GM19025 (cell line): ENCODE measurements around the gene IGF2BP2.
"Not testable (repeated sequence)": the region's sequence is repeated elsewhere in the genome, so short reads cannot be mapped to it uniquely, and the experiment has no call there.

Experiments
- ATAC-seq: cut with Tn5 transposase; IDR thresholded peaks from one replicate; pipeline ENCODE4 v1.9.1; 2021; ENCODE audit warnings: mild to moderate bottlenecking, low read depth, moderate library complexity; ENCODE audit not compliant: unreplicated experiment

Gene IGF2BP2

DNA sequence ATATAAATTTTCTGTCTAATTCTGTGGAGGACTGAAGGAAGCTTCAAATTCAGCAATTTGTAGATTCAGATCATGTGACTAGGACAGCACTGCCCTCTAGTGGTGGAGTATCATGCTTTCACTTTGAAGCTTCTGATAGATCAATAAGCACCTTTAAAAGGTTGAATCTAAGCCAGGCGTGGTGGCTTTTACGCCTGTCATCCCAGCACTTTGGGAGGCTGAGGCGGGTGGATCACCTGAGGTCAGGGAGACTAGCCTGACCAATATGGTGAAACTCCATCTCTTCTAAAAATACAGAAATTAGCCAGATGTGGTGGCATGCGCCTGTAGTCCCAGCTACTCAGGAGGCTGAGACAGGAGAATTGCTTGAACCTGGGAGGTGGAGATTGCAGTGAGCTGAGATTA, 56.3 kb downstream of the IGF2BP2 start:
- not testable (repeated sequence) for ATAC-seq

DNA sequence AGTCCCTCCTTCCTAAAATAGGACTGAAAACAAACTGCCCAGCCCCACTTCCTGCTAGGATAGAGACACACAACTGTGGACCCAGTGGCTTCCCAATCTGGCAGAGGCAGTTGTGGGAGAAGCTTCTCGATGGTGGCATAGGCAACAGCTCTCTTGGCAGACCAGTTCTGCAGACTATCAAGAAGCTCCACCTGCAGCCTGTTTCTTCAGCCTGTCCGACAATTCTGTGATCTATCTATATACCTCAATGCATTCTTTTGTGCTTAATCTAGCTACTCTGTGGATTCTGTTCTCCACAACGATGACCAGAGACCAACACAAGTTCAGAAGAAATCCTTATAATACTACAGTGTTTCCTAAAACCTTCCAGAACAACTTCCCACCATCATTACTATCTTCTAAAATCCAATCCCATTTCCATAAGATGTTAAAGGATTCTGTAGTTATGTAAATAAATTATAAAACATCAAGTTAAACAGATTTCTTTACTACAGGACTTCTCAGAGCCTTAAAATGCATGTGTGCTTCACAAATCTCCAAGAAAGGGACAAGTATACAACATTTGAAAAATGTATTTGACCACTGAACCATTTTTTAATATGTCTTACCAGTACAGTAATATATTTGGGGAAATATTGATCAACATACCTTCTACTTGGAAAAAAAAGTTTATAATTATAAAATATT, 57.7 kb downstream of the IGF2BP2 start:
- no peak for ATAC-seq

DNA sequence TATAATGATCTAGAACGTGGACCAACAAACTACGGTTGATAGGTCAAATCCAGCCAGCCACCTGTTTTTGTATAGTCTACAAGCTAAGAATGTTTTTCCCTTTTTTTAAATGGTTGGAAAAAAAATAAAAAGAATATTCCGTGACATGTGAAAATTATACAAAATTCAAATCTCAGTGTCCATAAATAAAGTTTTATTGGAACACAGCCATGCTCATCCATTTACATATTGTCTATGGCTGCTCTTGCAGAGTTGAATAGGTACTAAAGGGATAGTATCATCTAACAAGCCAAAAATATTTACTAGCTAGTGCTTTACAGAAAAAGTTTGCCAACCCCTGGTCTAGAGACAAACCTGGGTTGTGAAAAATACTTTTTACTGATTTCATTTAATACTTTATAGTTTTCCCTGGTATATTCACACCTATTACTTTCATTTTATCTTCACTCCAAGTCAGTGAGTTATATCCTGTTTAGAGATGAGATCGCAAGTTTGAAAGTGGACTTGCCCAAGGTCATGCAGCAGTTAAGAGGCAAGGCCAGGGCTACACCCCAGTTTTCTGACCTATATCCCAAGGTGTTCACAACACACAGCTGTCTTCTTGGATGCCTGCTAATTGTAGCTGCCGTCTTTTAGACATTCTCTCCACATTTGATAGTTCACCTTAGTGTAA, 58.4 kb downstream of the IGF2BP2 start:
- no peak for ATAC-seq

DNA sequence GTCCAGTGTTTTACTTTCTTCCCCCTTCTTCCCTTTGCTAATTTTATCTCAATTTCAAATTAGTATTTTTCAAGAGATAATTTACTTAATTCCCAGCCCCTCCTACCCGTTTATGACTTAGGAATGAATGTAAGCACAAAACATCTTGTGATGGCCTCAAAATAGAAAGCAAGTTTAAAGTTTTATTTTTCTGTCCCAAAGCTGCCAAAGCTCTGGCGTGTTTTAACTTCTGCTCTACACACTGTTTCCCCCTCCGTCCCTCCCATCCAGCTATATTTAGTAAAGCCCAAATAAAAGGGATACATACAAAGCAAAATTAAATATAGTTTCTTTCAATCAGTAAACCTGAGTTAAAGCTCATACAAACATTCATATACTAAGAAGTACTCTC, 59.9 kb downstream of the IGF2BP2 start:
- no peak for ATAC-seq

DNA sequence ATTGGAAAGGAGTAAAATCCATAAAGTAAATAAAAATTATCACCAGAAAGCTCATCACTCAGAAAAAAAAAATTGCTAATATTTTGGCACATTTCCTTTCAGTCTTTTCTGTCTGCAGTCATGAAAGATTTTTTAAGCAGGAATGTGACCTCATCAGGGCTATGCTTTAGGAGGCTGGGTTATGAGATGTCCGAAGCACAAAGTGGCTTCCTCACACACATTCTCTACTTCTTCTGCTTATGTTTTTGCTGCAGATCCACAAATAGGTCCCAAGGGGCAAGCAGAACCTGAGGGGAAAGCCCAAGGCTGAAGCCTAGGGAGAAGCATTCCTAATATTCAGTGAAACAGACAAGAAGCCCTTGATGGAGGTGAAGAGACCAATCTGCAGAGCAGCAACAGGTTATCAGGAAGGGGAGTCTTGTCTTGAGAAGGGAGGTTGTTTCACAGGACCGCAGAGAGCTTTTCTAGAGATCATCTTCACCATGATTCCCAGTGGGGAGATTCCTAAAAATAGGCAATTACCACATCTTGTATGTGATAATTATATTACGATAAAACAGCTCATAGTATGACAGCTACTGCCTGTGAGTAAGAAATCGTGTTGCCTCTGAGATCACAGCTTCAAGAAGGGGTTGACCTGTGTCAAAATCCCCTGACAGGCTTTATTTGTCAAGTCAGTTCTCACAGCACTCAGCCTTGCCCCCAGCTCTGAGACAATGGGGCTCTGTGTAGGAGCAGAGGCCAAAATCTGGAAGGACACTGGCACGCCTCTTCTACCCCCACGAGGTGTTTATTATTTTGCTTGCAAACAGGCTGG, 60.5 kb downstream of the IGF2BP2 start:
- no peak for ATAC-seq

DNA sequence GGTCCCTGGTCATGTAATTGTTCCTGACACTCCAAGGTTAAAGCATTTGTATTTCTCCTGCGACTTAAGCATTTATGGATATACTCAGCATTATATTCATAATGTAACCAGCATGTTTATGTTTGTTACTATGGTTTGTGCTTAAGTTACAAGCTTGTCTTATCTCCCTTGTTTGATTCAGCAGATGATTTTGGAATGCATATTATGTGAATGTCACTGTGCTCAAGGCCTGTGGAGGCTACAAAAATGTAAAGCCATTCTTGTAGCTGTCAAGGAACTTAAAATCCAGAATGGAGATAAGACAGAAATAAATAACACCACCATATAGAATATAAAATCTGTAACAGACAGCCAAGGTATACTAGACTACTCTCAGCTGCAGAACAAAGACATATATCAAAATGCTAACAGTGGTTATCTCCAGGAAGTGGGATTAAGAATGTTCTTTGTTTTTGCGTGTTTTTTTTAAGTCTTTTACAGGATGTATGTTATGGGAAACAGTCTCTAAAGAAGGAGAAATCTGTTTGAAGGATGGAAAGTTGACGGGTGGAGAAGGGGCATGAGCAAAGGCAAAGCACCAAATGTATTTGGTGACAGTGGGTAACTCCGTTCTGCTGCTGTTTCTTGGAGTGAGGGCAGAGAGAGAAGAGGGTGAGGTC, 61.4 kb downstream of the IGF2BP2 start:
- ATAC-seq: no peak

DNA sequence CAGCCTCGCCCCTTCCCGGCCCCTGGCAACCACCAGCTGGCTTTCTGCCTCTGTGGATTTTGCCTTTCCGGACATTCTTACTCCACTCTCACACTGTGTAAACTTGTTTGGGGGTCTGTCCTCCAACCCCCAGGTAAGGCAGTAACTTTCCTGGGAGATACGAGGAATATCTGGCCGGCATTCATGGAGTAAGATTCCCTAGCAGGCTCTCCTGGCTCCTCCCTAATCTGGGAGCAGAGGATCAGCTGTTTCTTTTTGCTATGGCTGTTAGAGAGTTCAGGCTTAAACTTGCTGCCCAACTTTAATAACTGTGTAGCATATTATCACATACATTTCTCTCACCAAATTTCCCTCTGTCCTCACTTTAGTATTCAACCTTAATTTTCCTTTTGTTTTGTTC, 64.3 kb downstream of the IGF2BP2 start:
- no peak for ATAC-seq

DNA sequence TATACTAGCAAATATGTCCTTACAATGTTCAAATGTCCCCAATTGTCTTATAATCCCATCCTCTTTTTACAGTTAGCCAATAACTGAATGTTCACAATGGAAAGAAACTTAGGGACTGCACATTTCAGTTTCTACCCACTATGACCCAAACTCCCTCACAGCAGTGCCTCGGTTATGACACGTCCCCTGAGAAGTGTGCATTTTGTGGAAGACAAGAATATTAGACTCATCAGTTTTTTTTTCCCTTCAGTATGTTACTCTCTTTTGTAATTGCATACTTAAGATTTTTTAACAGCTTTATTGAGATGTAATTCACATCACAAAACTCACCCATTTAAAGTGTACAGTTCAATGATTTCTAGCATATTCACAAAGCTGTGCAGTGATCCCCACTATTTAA, 64.8 kb downstream of the IGF2BP2 start:
- ATAC-seq: no peak

DNA sequence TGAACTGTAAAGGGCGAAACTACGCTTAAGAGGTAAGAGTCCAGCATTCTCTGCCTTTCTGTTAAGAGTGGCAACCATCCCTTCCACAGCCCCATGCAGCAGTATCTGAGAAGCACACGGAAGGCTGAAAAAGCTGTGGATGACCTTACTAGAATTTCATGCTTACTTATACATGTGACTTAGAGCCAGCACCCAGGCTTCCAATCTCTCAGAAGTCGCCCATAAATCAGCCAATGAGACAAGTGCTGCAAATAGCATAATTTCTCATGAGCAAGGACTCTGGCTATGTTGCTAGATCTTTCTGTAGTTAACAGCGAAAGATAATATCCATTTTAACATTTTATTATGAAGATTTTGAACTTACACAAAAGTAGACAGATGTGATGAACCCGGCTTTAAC, 65.3 kb downstream of the IGF2BP2 start:
- ATAC-seq: no peak

DNA sequence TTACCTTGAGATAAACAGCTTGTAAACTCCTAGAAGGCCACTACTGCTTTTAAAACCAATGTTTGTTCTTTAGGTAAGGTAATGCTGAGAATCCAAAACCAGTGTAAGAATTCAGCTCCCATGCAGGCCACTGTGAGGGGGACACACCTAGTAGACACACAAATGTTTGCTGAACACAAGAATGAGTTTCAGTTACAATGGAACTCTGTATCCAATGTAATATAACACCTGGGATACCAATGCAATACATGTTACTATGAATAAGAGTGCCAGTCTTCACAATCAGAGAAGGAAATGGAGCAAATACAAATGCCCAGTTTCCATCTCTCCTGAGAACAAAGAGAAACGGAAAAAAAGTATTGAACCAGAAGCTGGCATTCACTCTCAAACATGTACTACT, 65.9 kb downstream of the IGF2BP2 start:
- no peak for ATAC-seq

DNA sequence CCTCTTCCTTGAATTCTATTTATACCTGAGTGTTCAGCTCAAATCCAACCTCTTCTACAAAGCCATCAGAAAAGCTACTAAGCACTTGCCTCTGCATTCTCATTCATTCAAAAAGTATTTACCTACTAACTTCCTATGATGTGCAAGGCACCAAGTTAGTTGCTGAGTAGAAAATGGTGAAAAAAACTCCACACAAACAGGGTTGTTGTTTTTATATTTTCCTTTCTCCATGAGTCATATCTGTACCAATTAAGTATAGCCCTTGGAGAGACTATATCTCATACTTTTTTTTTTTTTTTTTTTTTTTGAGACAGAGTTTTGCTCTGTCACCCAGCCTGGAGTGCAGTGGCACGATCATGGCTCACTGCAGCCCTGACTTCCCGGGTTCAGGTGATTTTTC, 67.7 kb downstream of the IGF2BP2 start:
- ATAC-seq: no peak

DNA sequence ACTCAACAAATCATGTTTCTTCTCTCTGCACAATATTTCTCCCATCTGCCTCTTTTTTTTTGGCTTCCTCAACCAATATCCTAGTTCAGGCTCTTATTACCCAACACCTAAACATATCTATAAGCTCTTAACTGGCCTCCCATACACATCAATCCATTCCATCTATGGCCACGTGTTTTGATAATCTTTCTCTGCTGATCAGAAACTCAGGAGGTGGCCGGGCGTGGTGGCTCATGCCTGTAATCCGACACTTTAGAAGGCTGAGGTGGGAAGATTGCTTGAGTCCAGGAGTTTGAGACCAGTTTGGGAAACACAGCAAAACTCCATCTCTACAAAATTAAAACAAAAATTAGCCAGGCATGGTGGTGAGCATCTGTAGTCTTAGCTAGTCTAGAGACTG, 68.4 kb downstream of the IGF2BP2 start:
- ATAC-seq: no peak

DNA sequence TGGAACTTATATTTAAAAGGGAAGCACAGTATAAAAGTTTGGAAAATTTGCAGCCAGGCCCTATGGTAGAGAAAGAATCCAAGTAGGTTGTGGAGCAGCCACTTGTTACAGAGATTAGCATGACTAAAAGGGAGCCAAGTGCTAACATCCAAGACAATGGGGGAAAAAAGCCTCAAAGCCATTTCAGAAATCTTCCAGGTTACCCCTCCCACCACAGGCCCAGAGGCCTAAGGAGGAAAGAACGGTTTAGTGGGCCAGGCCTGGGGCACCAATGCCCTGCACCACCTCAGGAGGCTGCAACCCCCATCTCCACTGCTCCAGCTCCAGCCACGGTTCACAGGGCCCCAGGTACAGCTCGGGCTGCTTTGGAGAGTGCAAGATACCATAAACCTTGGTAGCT, 69.9 kb downstream of the IGF2BP2 start:
- ATAC-seq: no peak

DNA sequence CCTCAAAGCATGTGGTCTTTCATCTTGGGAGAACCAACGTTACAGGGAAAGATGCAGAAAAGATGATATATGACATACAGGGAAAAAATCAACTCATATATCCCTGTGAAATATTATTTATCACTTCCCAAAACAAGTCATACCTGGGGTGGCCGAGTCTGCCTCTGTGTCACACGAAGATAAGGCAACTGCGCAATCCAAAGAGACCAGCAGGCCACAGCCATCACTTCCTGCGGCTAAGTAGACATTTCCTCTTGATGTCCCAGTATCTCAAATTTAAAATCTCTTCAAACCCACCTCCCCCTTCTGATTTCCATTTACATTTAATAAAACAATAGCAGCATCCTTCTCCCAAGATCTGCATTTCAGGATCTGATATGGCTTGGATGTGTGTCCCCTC, 71.5 kb downstream of the IGF2BP2 start:
- no peak for ATAC-seq

DNA sequence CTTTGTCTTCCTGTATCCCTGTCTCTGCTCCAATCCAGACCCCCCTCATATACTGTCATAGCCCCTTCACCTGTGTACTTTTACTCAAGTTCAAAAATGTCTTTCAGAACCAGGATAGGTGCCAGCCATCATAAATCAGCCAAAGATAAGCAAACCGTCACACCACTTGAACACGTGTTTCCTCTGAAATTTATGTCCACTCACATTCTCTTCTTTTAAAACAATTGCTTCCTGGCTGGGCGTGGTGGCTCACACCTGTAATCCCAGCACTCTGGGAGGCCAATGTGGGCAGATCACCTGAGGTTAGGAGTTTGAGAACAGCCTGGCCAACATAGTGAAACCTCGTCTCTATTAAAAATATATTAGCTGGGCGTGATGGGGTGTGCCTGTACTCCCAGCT, 74.1 kb downstream of the IGF2BP2 start:
- ATAC-seq: no peak

DNA sequence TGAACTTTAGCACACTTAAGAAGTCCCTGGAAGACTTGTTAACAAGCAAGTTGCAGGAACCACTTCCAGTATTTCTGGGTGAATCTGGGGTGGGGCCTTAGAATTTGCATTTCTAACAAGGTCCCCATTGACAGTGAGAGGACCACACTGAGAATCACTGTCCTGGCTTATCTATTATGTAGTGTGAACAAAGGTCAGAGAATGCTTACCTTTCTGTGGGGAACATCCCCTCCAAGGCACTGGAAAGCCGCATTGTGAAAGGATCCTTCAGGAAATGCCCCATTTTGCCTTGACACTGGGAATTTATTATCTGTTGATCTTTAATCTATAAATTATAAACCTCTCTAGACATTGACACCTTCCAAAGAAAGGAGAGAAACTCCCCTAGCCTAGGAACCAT, 74.8 kb downstream of the IGF2BP2 start:
- ATAC-seq: no peak

DNA sequence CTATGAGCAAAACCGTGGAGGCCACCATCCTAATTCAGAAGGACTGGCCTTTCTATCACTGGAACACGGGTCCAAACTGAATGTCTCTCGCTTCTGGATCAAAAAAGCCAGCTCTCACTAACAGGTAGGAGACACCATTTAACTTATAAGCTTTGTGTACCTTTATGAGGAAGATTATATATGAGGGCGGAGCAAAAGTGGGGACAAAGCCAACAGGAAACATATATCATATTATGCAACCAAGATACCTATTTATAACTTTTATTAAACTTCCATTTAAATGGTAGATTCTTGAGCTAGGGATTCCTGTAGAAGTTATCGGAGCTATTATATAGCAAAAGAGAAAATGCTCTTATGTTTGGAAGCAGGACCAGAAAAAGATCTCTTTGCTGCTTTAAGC, 78.4 kb downstream of the IGF2BP2 start:
- ATAC-seq: no peak

DNA sequence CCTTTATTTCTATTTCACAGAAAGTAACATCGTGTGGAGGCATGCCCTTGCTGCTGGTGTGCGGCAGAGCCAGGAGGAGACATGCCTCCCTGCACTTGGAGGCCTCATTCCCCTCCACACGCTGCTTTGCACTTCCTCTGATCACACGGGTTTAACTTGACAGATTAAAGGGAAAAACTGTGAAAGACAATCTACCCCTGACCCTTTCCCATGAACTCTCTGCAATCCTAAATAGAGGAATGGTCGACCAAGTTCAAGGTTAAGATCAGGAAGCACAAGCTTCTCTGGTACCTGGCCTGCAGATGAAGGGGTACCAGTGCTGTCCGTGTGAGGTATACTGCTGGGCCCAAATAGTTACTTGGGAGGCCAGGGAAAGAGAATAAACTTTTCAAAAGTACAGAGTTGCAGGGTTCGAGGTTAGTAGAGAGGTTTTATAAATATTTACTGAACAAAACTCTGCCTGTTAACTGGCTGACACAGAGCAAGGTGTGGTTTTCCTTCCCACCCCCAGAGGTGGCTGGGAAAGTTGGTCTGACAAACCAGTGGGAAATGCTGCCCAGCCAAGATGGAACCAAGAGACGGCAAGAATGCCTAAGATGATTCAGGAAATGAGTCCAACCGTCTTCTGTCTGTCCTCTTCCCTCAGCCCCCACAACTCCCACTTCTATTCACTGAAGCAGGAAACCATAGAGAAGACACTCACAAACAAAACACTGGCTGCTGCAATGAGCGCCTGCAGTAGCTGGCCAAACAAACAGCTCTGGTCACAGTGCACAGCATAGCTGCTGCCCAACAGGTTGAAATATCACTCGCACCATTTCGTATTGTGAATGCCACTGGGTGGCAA, 79.6 kb downstream of the IGF2BP2 start:
- no peak for ATAC-seq

DNA sequence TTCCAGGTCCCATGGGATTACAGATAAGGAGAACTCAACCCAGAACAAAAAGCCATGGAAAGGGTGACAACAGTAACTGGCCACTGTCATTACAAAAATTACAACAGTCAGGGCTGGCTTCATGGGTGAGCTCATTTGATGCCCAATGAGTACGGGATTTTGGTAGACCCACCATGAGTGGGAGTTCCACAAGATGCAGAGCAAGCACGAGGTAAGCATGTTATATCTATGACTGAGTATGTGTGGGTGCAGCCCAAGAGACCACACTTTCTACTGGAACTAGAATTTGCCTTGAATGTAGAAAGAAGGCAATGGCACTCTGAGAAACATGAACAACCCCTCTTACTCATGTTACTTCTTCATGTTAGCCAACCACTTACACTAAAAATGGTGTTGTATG, 83.3 kb downstream of the IGF2BP2 start:
- ATAC-seq: no peak

DNA sequence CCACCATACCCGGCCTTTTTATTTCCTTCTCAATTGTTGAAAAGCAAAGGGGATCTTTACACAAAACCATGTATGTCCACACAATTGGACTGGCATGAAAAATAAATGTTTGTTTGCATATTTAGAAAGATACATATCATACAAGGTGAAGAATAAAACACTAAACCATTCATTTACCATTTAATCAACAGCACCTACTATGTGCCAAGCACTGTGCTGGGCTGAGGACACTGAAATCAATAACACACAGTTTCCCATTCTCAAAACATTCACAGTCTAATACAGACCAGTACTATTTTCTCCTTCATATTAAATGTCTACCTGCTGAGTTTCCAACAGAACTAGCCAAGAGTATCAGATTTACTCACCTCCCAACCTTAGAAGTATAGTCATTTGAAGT, 84.7 kb downstream of the IGF2BP2 start:
- no peak for ATAC-seq
